ENCODE data around the gene CHRNB4. TPM values are rescaled to one million over a fixed set of nuclear protein-coding genes. Genes with fewer than 3 reads are reported as not detected.

Gene CHRNB4
- total RNA-seq, 1 donor from 2014 or later, result 0.23 TPM

GRCh38 chr15:78620527-78621421 is 20.2 kb downstream of the CHRNB4 start, which contains the start of gene CHRNA3:
CHRNA3 (minus strand) TSS chr15:78620996; CDS start chr15:78620794, 202 bp downstream.
- DNase-seq (ENCODE audit: low read depth), result no peak
- no peak for TF ChIP-seq CTCF (conservative IDR thresholded peaks at IDR 0.05; ENCODE audit: low read depth, low read length)
- H3K4me3 ChIP-seq (ENCODE audit: low read depth, low read length), result peak within 1 kb of the TSS; percentile 19

- DNase-seq (ENCODE audit: low read depth), result no peak
- TF ChIP-seq CTCF (conservative IDR thresholded peaks at IDR 0.05; ENCODE audit: low read depth, low read length), result no peak
- H3K4me3 ChIP-seq (ENCODE audit: low read depth, low read length), result no peak overlapping the region
Measured at GRCh38 chr15:78620021-78620526, 20.9 kb downstream of the CHRNB4 start.

GRCh38 chr15:78619022-78619950 is 21.7 kb downstream of the CHRNB4 start:
- DNase-seq (ENCODE audit: low read depth), result no peak
- no peak for TF ChIP-seq CTCF (conservative IDR thresholded peaks at IDR 0.05; ENCODE audit: low read depth, low read length)
- H3K4me3 ChIP-seq (ENCODE audit: low read depth, low read length), result no peak overlapping the region

- TF ChIP-seq CTCF (conservative IDR thresholded peaks at IDR 0.05; ENCODE audit: low read depth, low read length), result peak; percentile 86
- peak; percentile 9 for DNase-seq (ENCODE audit: low read depth)
- no peak overlapping the region for H3K4me3 ChIP-seq (ENCODE audit: low read depth, low read length)
Measured at GRCh38 chr15:78618490-78618934, 22.5 kb downstream of the CHRNB4 start.

- no peak for TF ChIP-seq CTCF (conservative IDR thresholded peaks at IDR 0.05; ENCODE audit: low read depth, low read length)
- DNase-seq (ENCODE audit: low read depth), result no peak
- H3K4me3 ChIP-seq (ENCODE audit: low read depth, low read length), result no peak overlapping the region
Measured at GRCh38 chr15:78618064-78618463, 22.9 kb downstream of the CHRNB4 start.

GRCh38 chr15:78617516-78617915 is 23.5 kb downstream of the CHRNB4 start:
- no peak for DNase-seq (ENCODE audit: low read depth)
- TF ChIP-seq CTCF (conservative IDR thresholded peaks at IDR 0.05; ENCODE audit: low read depth, low read length), result no peak
- no peak overlapping the region for H3K4me3 ChIP-seq (ENCODE audit: low read depth, low read length)
